Mesenchymal stem cell (in vitro differentiated cells and primary cell): Measurements from ENCODE around the gene SCAF4.

Experiments used
- DNase-seq: peaks from one replicate; pipeline ENCODE4 v3.0.0-alpha.2; 2013
- H2AFZ ChIP-seq: one replicate; pipeline ENCODE4 v1.6.1; 2013; ENCODE audit warnings: low read depth, mild to moderate bottlenecking, control low read depth, inconsistent platforms, low read length, moderate library complexity
- H2AK5ac ChIP-seq: 2 replicates; pipeline ENCODE4 v1.6.1; 2013; ENCODE audit warnings: low read length, moderate library complexity, mild to moderate bottlenecking, inconsistent platforms; ENCODE audit not compliant: severe bottlenecking
- H2BK120ac ChIP-seq: one replicate; pipeline ENCODE4 v1.6.1; 2013; ENCODE audit warnings: low read depth, mild to moderate bottlenecking, inconsistent platforms, low read length, moderate library complexity
- H2BK12ac ChIP-seq, 2 experiments: one replicate each; pipeline ENCODE4 v1.6.1; 2013; ENCODE audit warnings: inconsistent platforms in 2 of 2, low read length in 2 of 2, mild to moderate bottlenecking in 2 of 2, moderate library complexity in 2 of 2, control low read depth in 1 of 2
- H2BK15ac ChIP-seq: one replicate; pipeline ENCODE4 v1.6.1; 2013; ENCODE audit warnings: mild to moderate bottlenecking, low read depth, inconsistent platforms; ENCODE audit not compliant: poor library complexity, severe bottlenecking
- H2BK5ac ChIP-seq: 2 replicates; pipeline ENCODE4 v1.6.1; 2013; ENCODE audit warnings: low read depth, mild to moderate bottlenecking, low read length, control low read depth, inconsistent platforms; ENCODE audit not compliant: poor library complexity, severe bottlenecking
- H3K14ac ChIP-seq, 2 experiments: one replicate each; pipeline ENCODE4 v1.6.1; 2013; ENCODE audit warnings: inconsistent platforms in 2 of 2, low read length in 2 of 2, control low read depth in 1 of 2, mild to moderate bottlenecking in 1 of 2, moderate library complexity in 1 of 2
- H3K18ac ChIP-seq, 2 experiments: one replicate each; pipeline ENCODE4 v1.6.1; 2013; ENCODE audit warnings: inconsistent platforms in 2 of 2, low read length in 2 of 2, control low read depth in 1 of 2, low read depth in 1 of 2, mild to moderate bottlenecking in 1 of 2
- H3K23ac ChIP-seq, 2 experiments: one replicate each; pipeline ENCODE4 v1.6.1; 2013; ENCODE audit warnings: inconsistent platforms in 2 of 2, low read length in 2 of 2, mild to moderate bottlenecking in 2 of 2, moderate library complexity in 2 of 2, control low read depth in 1 of 2
- H3K27ac ChIP-seq: 2 replicates; pipeline ENCODE4 v1.5.1; 2013; ENCODE audit warnings: mild to moderate bottlenecking, moderate library complexity, low read length, control low read depth, inconsistent platforms; ENCODE audit not compliant: poor library complexity, severe bottlenecking
- H3K27me3 ChIP-seq, 2 experiments: 2 replicates each; pipeline versions ENCODE4 v1.6.1 to v1.7.0; 2013; ENCODE audit warnings: low read length in 2 of 2, mild to moderate bottlenecking in 2 of 2, moderate library complexity in 2 of 2, control low read depth in 1 of 2, inconsistent platforms in 1 of 2; ENCODE audit not compliant: control insufficient read depth in 1 of 2, insufficient read depth in 1 of 2
- H3K36me3 ChIP-seq, 2 experiments: 2 replicates each; pipeline versions ENCODE4 v1.6.1 to v1.7.0; 2013; ENCODE audit warnings: low read length in 2 of 2, control low read depth in 1 of 2, inconsistent platforms in 1 of 2, low read depth in 1 of 2, mild to moderate bottlenecking in 1 of 2; ENCODE audit not compliant: insufficient read depth in 2 of 2, control insufficient read depth in 1 of 2
- H3K4ac ChIP-seq, 2 experiments: one replicate each; pipeline ENCODE4 v1.6.1; 2013; ENCODE audit warnings: inconsistent platforms in 2 of 2, low read length in 2 of 2, mild to moderate bottlenecking in 2 of 2, moderate library complexity in 2 of 2, control low read depth in 1 of 2, low read depth in 1 of 2
- H3K4me1 ChIP-seq: 2 replicates; pipeline ENCODE4 v1.6.1; 2013; ENCODE audit warnings: low read depth, low read length, control low read depth; ENCODE audit not compliant: control insufficient read depth, insufficient read depth
- H3K4me2 ChIP-seq: 2 replicates; pipeline ENCODE4 v1.6.1; 2013; ENCODE audit warnings: low read length, mild to moderate bottlenecking, inconsistent platforms; ENCODE audit not compliant: poor library complexity, severe bottlenecking
- H3K4me3 ChIP-seq, 2 experiments: 2 replicates each; pipeline versions ENCODE4 v1.5.1 to v1.7.0; 2013; ENCODE audit warnings: low read length in 2 of 2, mild to moderate bottlenecking in 2 of 2, control low read depth in 1 of 2, low read depth in 1 of 2; ENCODE audit not compliant: insufficient read depth in 1 of 2
- H3K79me1 ChIP-seq: replicated peaks from 2 replicates; pipeline ENCODE4 v1.6.1; 2013; ENCODE audit warnings: mild to moderate bottlenecking, control low read depth, low read length, inconsistent platforms; ENCODE audit not compliant: poor library complexity, severe bottlenecking
- H3K9ac ChIP-seq: 2 replicates; pipeline ENCODE4 v1.7.0; 2013; ENCODE audit warnings: mild to moderate bottlenecking, low read length, moderate library complexity
- H3K9me3 ChIP-seq: 2 replicates; pipeline ENCODE4 v1.7.0; 2013; ENCODE audit warnings: mild to moderate bottlenecking, low read length; ENCODE audit not compliant: control insufficient read depth
- H4K8ac ChIP-seq: one replicate; pipeline ENCODE4 v1.6.1; 2013; ENCODE audit warnings: inconsistent platforms, mild to moderate bottlenecking, low read length, moderate library complexity
- H4K91ac ChIP-seq: one replicate; pipeline ENCODE4 v1.6.1; 2013; ENCODE audit warnings: mild to moderate bottlenecking, low read length, inconsistent platforms
- WGBS: methylation state at CpG from one replicate; pipeline ENCODE4 v1.1.7; 2013; ENCODE audit warnings: mixed read lengths; 5-methylcytosine and 5-hydroxymethylcytosine counted together

The SCAF4 gene

GRCh38 chr21:31729622-31730343 is 2.1 kb downstream of the SCAF4 start:
- H2AFZ ChIP-seq, result no peak overlapping the region
- no peak overlapping the region for H2BK15ac ChIP-seq
- no peak overlapping the region for H4K8ac ChIP-seq
- peaks cover 6 to 7% of the 10 kb centered on the region in 2 experiments for H3K36me3 ChIP-seq
- no peak overlapping the region for H2BK12ac ChIP-seq
- no peak overlapping the region for H3K18ac ChIP-seq
- no peak overlapping the region for H3K23ac ChIP-seq
- H3K4me2 ChIP-seq, result peak overlapping the region; percentile 52
- H3K4me1 ChIP-seq, result peaks cover 7% of the 10 kb centered on the region
- peak overlapping the region in 1 of 2 experiments; percentile 88 for H3K4me3 ChIP-seq
- H3K27ac ChIP-seq, result no peak overlapping the region
- no peaks in the 10 kb centered on the region for H3K9me3 ChIP-seq
- H3K14ac ChIP-seq, result no peak overlapping the region
- H2AK5ac ChIP-seq, result no peak overlapping the region
- no peak overlapping the region for H3K4ac ChIP-seq
- H3K27me3 ChIP-seq, result no peaks in the 10 kb centered on the region
- H2BK120ac ChIP-seq, result no peak overlapping the region
- peaks cover 3% of the 10 kb centered on the region for H3K79me1 ChIP-seq
- DNase-seq, result no peak
- no peak overlapping the region for H4K91ac ChIP-seq
- 43% methylated on average over 3 of the region's 4 CpGs for WGBS
- H2BK5ac ChIP-seq, result no peak overlapping the region
- peak overlapping the region; percentile 90 for H3K9ac ChIP-seq

- no peak overlapping the region for H4K91ac ChIP-seq
- no peak overlapping the region for H3K14ac ChIP-seq
- H2BK12ac ChIP-seq, result no peak overlapping the region
- no peak overlapping the region for H2BK120ac ChIP-seq
- no peak overlapping the region for H3K4ac ChIP-seq
- H2AK5ac ChIP-seq, result no peak overlapping the region
- WGBS, result 85% methylated on average over 3 of the region's 3 CpGs
- no peaks in the 10 kb centered on the region for H3K27me3 ChIP-seq
- H3K9me3 ChIP-seq, result no peaks in the 10 kb centered on the region
- H3K4me2 ChIP-seq, result no peak overlapping the region
- H2BK5ac ChIP-seq, result no peak overlapping the region
- H3K79me1 ChIP-seq, result peaks cover 2% of the 10 kb centered on the region
- no peak overlapping the region for H4K8ac ChIP-seq
- no peak overlapping the region for H2AFZ ChIP-seq
- H2BK15ac ChIP-seq, result no peak overlapping the region
- no peak for DNase-seq
- H3K4me3 ChIP-seq, result peak overlapping the region in 1 of 2 experiments; percentile 88
- peak overlapping the region; percentile 90 for H3K9ac ChIP-seq
- H3K36me3 ChIP-seq, result peaks cover 6 to 7% of the 10 kb centered on the region in 2 experiments
- H3K23ac ChIP-seq, result no peak overlapping the region
- no peak overlapping the region for H3K27ac ChIP-seq
- peaks cover 7% of the 10 kb centered on the region for H3K4me1 ChIP-seq
- H3K18ac ChIP-seq, result no peak overlapping the region
Observed at GRCh38 chr21:31728952-31729351, 3.0 kb downstream of the SCAF4 start.

GRCh38 chr21:31728191-31728590 is 3.7 kb downstream of the SCAF4 start:
- Histone ChIP-seq H3K4me3 (no peak overlapping the region), H2AFZ (no peak overlapping the region), H2BK5ac (no peak overlapping the region), H3K23ac (no peak overlapping the region), H3K27ac (no peak overlapping the region), H3K9ac (no peak overlapping the region), H3K4me2 (no peak overlapping the region), H2BK120ac (no peak overlapping the region), H2BK12ac (no peak overlapping the region), H2BK15ac (no peak overlapping the region), H3K14ac (no peak overlapping the region), H3K18ac (no peak overlapping the region), H3K4me1 (peaks cover 5% of the 10 kb centered on the region), H3K4ac (no peak overlapping the region), H3K79me1 (no peaks in the 10 kb centered on the region), H3K27me3 (no peaks in the 10 kb centered on the region), H3K9me3 (no peaks in the 10 kb centered on the region), H4K8ac (no peak overlapping the region), H2AK5ac (no peak overlapping the region), H3K36me3 (peaks cover 6 to 7% of the 10 kb centered on the region in 2 experiments), H4K91ac (no peak overlapping the region)
- DNase-seq, result no peak
- 92% methylated on average over 1 of the region's 2 CpGs for WGBS

- Histone ChIP-seq H3K18ac (no peak overlapping the region), H2BK5ac (no peak overlapping the region), H4K8ac (no peak overlapping the region), H3K4me1 (no peaks in the 10 kb centered on the region), H2BK120ac (no peak overlapping the region), H4K91ac (no peak overlapping the region), H3K4me2 (no peak overlapping the region), H3K9me3 (no peaks in the 10 kb centered on the region), H2AK5ac (no peak overlapping the region), H3K27ac (no peak overlapping the region), H3K27me3 (no peaks in the 10 kb centered on the region), H3K4me3 (no peak overlapping the region), H3K23ac (no peak overlapping the region), H2BK12ac (no peak overlapping the region), H3K79me1 (no peaks in the 10 kb centered on the region), H3K14ac (no peak overlapping the region), H3K9ac (no peak overlapping the region), H2BK15ac (no peak overlapping the region), H2AFZ (no peak overlapping the region), H3K36me3 (peaks cover 6 to 7% of the 10 kb centered on the region in 2 experiments), H3K4ac (no peak overlapping the region)
- WGBS, result 86% methylated on average over 7 of the region's 7 CpGs
- no peak for DNase-seq
Observed at GRCh38 chr21:31727181-31727580, 4.7 kb downstream of the SCAF4 start.
